K562 (cell line): Measurements from ENCODE around the gene MX1. TPM values are rescaled to one million over a fixed set of nuclear protein-coding genes. Genes with fewer than 3 reads are reported as not detected.

Experiments used
- ATAC-seq: fragments of 200-7000 bp; cut with Tn5 transposase; 3 replicates; pipeline ENCODE4 v1.9.1; 2020; ENCODE audit warnings: moderate library complexity
- BruUV-seq: library from RNA; stranded (reverse); fragments of 400-500 nt; replicated peaks from 2 replicates; lab custom pipeline; 2021; lab: Mats Ljungman, UMichigan
- CTCF ChIA-PET: fragments of 300-600 bp; formaldehyde crosslinking; extraction: SDS; loops from one replicate; lab custom pipeline; 2021; ENCODE audit warnings: low intra/inter-chr PET ratio; lab: Yijun Ruan, JAX
- POLR2A ChIA-PET: fragments of 300-600, 350-650 bp; sonication (Branson Sonifier 250); formaldehyde crosslinking; extraction: SDS; loops from one replicate; lab custom pipeline; 2021; ENCODE audit warnings: antibody characterized with exemption, inconsistent platforms; lab: Yijun Ruan, JAX
- DNase-seq, 4 experiments: peaks; one replicate each; pipeline versions ENCODE4 v3.0.0 to v3.0.0-alpha.2; 2011 to 2018; ENCODE audit warnings: low spot score in 3 of 4, mixed read lengths in 3 of 4; ENCODE audit errors: extremely low read depth in 1 of 4
- FAIRE-seq: peaks from 2 replicates; lab custom pipeline; 2011; peaks lifted over from hg19 to GRCh38; lab: Jason Lieb, UNC
- H2AFZ ChIP-seq: 2 replicates; pipeline ENCODE4 v1.6.0; 2011; ENCODE audit warnings: low read depth, low read length, control low read depth, inconsistent platforms
- H3K27ac ChIP-seq: fragments of 200-600 bp; 3 replicates; pipeline ENCODE4 v1.8.0; 2011; ENCODE audit warnings: low read depth, mild to moderate bottlenecking, control low read depth, inconsistent platforms, low read length, moderate library complexity, mixed read lengths; ENCODE audit errors: extremely low read depth
- H3K27me3 ChIP-seq, 2 experiments: fragments of 300-600 bp in 1 of 2; 2 replicates in 1 of 2; 3 replicates in 1 of 2; pipeline versions ENCODE4 v1.6.0 to v1.8.0; 2011; ENCODE audit warnings: inconsistent platforms in 2 of 2, low read length in 2 of 2, mild to moderate bottlenecking in 1 of 2, mixed read lengths in 1 of 2, moderate library complexity in 1 of 2; ENCODE audit not compliant: control insufficient read depth in 2 of 2, insufficient read depth in 2 of 2
- H3K36me3 ChIP-seq: fragments of 300-600 bp; 3 replicates; pipeline ENCODE4 v1.8.0; 2011; ENCODE audit warnings: mild to moderate bottlenecking, low read length, inconsistent platforms; ENCODE audit not compliant: control insufficient read depth, insufficient read depth
- H3K4me1 ChIP-seq, 2 experiments: fragments of 200-600 bp in 1 of 2; replicated peaks in 1 of 2; 2 replicates in 1 of 2; 3 replicates in 1 of 2; pipeline versions ENCODE4 v1.5.1 to v1.8.0; 2011; ENCODE audit warnings: inconsistent platforms in 2 of 2, low read length in 2 of 2, mild to moderate bottlenecking in 1 of 2, mixed read lengths in 1 of 2, moderate library complexity in 1 of 2; ENCODE audit not compliant: control insufficient read depth in 2 of 2, insufficient read depth in 2 of 2
- H3K4me2 ChIP-seq: 2 replicates; pipeline ENCODE4 v1.6.1; 2011; ENCODE audit warnings: low read length, control low read depth, inconsistent platforms, mixed read lengths; ENCODE audit not compliant: insufficient read depth
- H3K4me3 ChIP-seq: fragments of 200-600 bp; sonication (generic), shearing (Covaris generic); 2 replicates; pipeline ENCODE4 v1.5.1; 2016; ENCODE audit warnings: control low read depth, inconsistent platforms
- H3K79me2 ChIP-seq: fragments of 200-600 bp; 3 replicates; pipeline ENCODE4 v1.8.0; 2011; ENCODE audit warnings: low read length, inconsistent platforms; ENCODE audit not compliant: control insufficient read depth, insufficient read depth
- H3K9ac ChIP-seq, 2 experiments: 2 replicates each; pipeline versions ENCODE4 v1.6.0 to v1.6.1; 2011; ENCODE audit warnings: low read depth in 2 of 2, low read length in 2 of 2, control low read depth in 1 of 2, inconsistent platforms in 1 of 2, mild to moderate bottlenecking in 1 of 2, mixed read lengths in 1 of 2; ENCODE audit not compliant: insufficient read depth in 1 of 2
- H3K9me1 ChIP-seq: one replicate; pipeline ENCODE4 v1.6.0; 2011; ENCODE audit warnings: inconsistent platforms, mild to moderate bottlenecking, low read length, moderate library complexity; ENCODE audit not compliant: control insufficient read depth, insufficient read depth
- H3K9me3 ChIP-seq: replicated peaks from 2 replicates; pipeline ENCODE4 v1.5.1; 2011; ENCODE audit warnings: low read depth, low read length, inconsistent platforms; ENCODE audit not compliant: control insufficient read depth, insufficient read depth
- H4K20me1 ChIP-seq: replicated peaks from 2 replicates; pipeline ENCODE4 v1.6.1; 2011; ENCODE audit warnings: low read length, inconsistent platforms, mixed read lengths; ENCODE audit not compliant: control insufficient read depth, insufficient read depth
- DPF2 ChIP-seq: fragments of 450-650 bp; IDR thresholded peaks from 2 replicates; pipeline ENCODE4 v1.6.1; 2016
- EHMT2 ChIP-seq: fragments of 450-650 bp; IDR thresholded peaks from 2 replicates; pipeline ENCODE4 v1.6.1; 2018; ENCODE audit warnings: antibody characterized with exemption
- FOXM1 ChIP-seq, 2 experiments: fragments of 450-650 bp in 1 of 2; sonication (generic) in 1 of 2; formaldehyde crosslinking in 1 of 2; IDR thresholded peaks; 2 replicates each; pipeline versions ENCODE4 v1.6.1 to v1.9.0; 2017 to 2022; ENCODE audit warnings: low read depth in 2 of 2, mild to moderate bottlenecking in 2 of 2, missing genetic modification reagents in 1 of 2, moderate library complexity in 1 of 2
- GABPA ChIP-seq: fragments of 200-800 bp; sonication (Bioruptor generic); conservative IDR thresholded peaks from 2 replicates; pipeline ENCODE4 v1.6.1; 2016; ENCODE audit warnings: low read depth, missing genetic modification characterization, missing compliant biosample characterization
- KAT8 ChIP-seq: fragments of 450-650 bp; IDR thresholded peaks from 2 replicates; pipeline ENCODE4 v1.6.1; 2016; ENCODE audit warnings: low read depth, mild to moderate bottlenecking
- NR2C2 ChIP-seq, 2 experiments: fragments of 200-800 bp in 1 of 2; sonication (Bioruptor generic) in 1 of 2; sonication (generic) in 1 of 2; formaldehyde crosslinking in 1 of 2; IDR thresholded peaks; 2 replicates each; pipeline versions ENCODE4 v1.6.1 to v1.8.0; 2016 to 2022; ENCODE audit warnings: mild to moderate bottlenecking in 1 of 2, missing compliant biosample characterization in 1 of 2, missing genetic modification characterization in 1 of 2, missing genetic modification reagents in 1 of 2
- PRDM10 ChIP-seq: fragments of 450-650 bp; IDR thresholded peaks from 2 replicates; pipeline ENCODE4 v1.6.1; 2018; ENCODE audit not compliant: partially characterized antibody
- RBM15 ChIP-seq: fragments of 200-400 bp; formaldehyde crosslinking; IDR thresholded peaks from 2 replicates; pipeline ENCODE4 v1.6.1; 2018; ENCODE audit warnings: mild to moderate bottlenecking, low read length, moderate library complexity; ENCODE audit not compliant: insufficient read depth
- STAG1 ChIP-seq: sonication (generic); formaldehyde crosslinking; IDR thresholded peaks from 2 replicates; pipeline ENCODE4 v1.5.0; 2020; ENCODE audit warnings: missing genetic modification reagents, borderline replicate concordance
- TCFL5 ChIP-seq: fragments of 250-450 bp; sonication (Bioruptor Pico); conservative IDR thresholded peaks from 2 replicates; pipeline ENCODE4 v1.6.1; 2021; ENCODE audit warnings: mild to moderate bottlenecking, moderate library complexity, matching md5 sums
- WHSC1 ChIP-seq: IDR thresholded peaks from one replicate; pipeline ENCODE4 v1.6.1; 2012; ENCODE audit warnings: low read length, control low read depth, inconsistent platforms
- ZKSCAN1 ChIP-seq: fragments of 150-350 bp; IDR thresholded peaks from 2 replicates; pipeline ENCODE4 v1.6.1; 2016; ENCODE audit warnings: low read depth, low read length
- ZNF408 ChIP-seq: fragments of 250-450 bp; sonication (Bioruptor Pico); IDR thresholded peaks from 2 replicates; pipeline ENCODE4 v1.4.0; 2020; ENCODE audit warnings: low read depth, mild to moderate bottlenecking, moderate library complexity
- WGBS: fragments of 100-300 bp; shearing (Covaris generic); methylation state at CpG from one replicate; pipeline ENCODE4 v1.1.6; 2016; ENCODE audit warnings: low coverage, mixed read lengths; ENCODE audit not compliant: insufficient coverage; ENCODE audit errors: missing lambda C conversion rate; 5-methylcytosine and 5-hydroxymethylcytosine counted together
- in situ Hi-C: fragments of 300-500 bp; cut with MboI; formaldehyde crosslinking; loops from 4 replicates; pipeline ENCODE4 v1.15.0; 2018; ENCODE audit warnings: inconsistent platforms, mixed read lengths
- intact Hi-C: fragments of 100-400 bp; cut with micrococcal nuclease; formaldehyde crosslinking; loops from 2 replicates; pipeline ENCODE4 v1.14.2; 2022
- polyA plus RNA-seq, 8 experiments: library from polyadenylated mRNA; depleted of rRNA in 4 of 8; stranded (reverse) in 5 of 8; unstranded in 3 of 8; fragments of >200 nt; fragmentation: Nextera tagmentation in 2 of 8; fragmentation: Illumina TruSeq in 1 of 8; extraction: Ambion mirVana in 2 of 8; extraction: Trizol in 1 of 8; gene quantifications; 2 replicates each; pipeline versions ENCODE4 v1.2.1 to v1.2.3, GENCODE V29; 2011 to 2014; ENCODE audit warnings: inconsistent platforms in 1 of 8, missing spikeins in 1 of 8
- total RNA-seq, 7 experiments: library from RNA; depleted of rRNA in 6 of 7; stranded (reverse); fragments of >200 nt in 6 of 7; fragmentation: Illumina TruSeq in 2 of 7; extraction: Trizol in 2 of 7; gene quantifications; 2 replicates each; pipeline versions ENCODE4 v1.2.1 to v1.2.3, GENCODE V29; 2011 to 2021; ENCODE audit warnings: low replicate concordance in 1 of 7
- TF ChIP-seq, protein P1 (sequence below): fragments of 450-650 bp; formaldehyde crosslinking; IDR thresholded peaks from 2 replicates; pipeline ENCODE4 v1.4.0; 2020; ENCODE audit warnings: mild to moderate bottlenecking
- TF ChIP-seq, protein P2 (sequence below), 2 experiments: IDR thresholded peaks; 2 replicates each; pipeline ENCODE4 v1.6.1; 2012; ENCODE audit warnings: improper control_type of control experiment in 2 of 2, low read depth in 2 of 2, low read length in 2 of 2, borderline replicate concordance in 1 of 2

Gene MX1
- total and polyA plus RNA-seq, 9 of the 15 experiments (the other 6 are each of a cell fraction or from before 2014, with no cell fraction given), result 0.07 to 0.51 (median 0.21) TPM; not detected in 5

- Histone ChIP-seq H3K9me3 (no peaks in the 10 kb centered on the region), H3K27ac (no peak overlapping the region), H3K79me2 (no peaks in the 10 kb centered on the region), H3K27me3 (peaks cover 0 to 10% of the 10 kb centered on the region in 2 experiments; a peak in 3 of 5 replicates), H3K4me2 (no peak overlapping the region), H3K4me1 (no peaks in the 10 kb centered on the region), H4K20me1 (no peaks in the 10 kb centered on the region), H3K9ac (no peak overlapping the region), H2AFZ (no peak overlapping the region), H3K4me3 (no peak overlapping the region), H3K36me3 (no peaks in the 10 kb centered on the region), H3K9me1 (no peaks in the 10 kb centered on the region)
- DNase-seq, result no peak
- in situ Hi-C loops, result no loop called here
- intact Hi-C loops, result no loop called here
- no TSS peak for BruUV-seq
- no peak for FAIRE-seq
- ATAC-seq, result no peak
- WGBS, result under 1% methylated on average over 13 of the region's 13 CpGs
- ChIA-PET CTCF (no interaction called here), POLR2A (interaction anchor here (0.6 to 1.8 kb wide), 2 partner anchors 9 to 30 kb away, joined by 3 to 4 read pairs; no protein-coding TSS in a partner anchor)
- TF ChIP-seq NR2C2 (CRISPR knock-in tag; IDR thresholded peaks at IDR 0.05) (no peak), NR2C2 (tag; IDR thresholded peaks at IDR 0.05) (no peak), ZNF408 (no peak), DPF2 (no peak), ZKSCAN1 (no peak), KAT8 (no peak), TCFL5 (CRISPR knock-in tag) (no peak), STAG1 (CRISPR knock-in tag) (no peak), GABPA (no peak), EHMT2 (no peak), RBM15 (no peak), WHSC1 (no peak), PRDM10 (no peak), FOXM1 (IDR thresholded peaks at IDR 0.05; ENCODE audit: low read depth) (no peak), FOXM1 (CRISPR knock-in tag; IDR thresholded peaks at IDR 0.05; ENCODE audit: low read depth) (no peak)
- TF ChIP-seq, protein P1, sequence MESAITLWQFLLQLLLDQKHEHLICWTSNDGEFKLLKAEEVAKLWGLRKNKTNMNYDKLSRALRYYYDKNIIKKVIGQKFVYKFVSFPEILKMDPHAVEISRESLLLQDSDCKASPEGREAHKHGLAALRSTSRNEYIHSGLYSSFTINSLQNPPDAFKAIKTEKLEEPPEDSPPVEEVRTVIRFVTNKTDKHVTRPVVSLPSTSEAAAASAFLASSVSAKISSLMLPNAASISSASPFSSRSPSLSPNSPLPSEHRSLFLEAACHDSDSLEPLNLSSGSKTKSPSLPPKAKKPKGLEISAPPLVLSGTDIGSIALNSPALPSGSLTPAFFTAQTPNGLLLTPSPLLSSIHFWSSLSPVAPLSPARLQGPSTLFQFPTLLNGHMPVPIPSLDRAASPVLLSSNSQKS (CRISPR knock-in tag), result no peak
- TF ChIP-seq, protein P2, sequence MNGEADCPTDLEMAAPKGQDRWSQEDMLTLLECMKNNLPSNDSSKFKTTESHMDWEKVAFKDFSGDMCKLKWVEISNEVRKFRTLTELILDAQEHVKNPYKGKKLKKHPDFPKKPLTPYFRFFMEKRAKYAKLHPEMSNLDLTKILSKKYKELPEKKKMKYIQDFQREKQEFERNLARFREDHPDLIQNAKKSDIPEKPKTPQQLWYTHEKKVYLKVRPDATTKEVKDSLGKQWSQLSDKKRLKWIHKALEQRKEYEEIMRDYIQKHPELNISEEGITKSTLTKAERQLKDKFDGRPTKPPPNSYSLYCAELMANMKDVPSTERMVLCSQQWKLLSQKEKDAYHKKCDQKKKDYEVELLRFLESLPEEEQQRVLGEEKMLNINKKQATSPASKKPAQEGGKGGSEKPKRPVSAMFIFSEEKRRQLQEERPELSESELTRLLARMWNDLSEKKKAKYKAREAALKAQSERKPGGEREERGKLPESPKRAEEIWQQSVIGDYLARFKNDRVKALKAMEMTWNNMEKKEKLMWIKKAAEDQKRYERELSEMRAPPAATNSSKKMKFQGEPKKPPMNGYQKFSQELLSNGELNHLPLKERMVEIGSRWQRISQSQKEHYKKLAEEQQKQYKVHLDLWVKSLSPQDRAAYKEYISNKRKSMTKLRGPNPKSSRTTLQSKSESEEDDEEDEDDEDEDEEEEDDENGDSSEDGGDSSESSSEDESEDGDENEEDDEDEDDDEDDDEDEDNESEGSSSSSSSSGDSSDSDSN (IDR thresholded peaks at IDR 0.05; ENCODE audit: borderline replicate concordance in 1 of 2, low read depth in 2 of 2, low read length in 2 of 2), result no peak
Measured at GRCh38 chr21:41438425-41439113, 12.5 kb downstream of the MX1 start.
